Upper lobe of left lung (tissue), 4 donors: ENCODE results near the gene TRNP1.

ENCODE experiments used
- CTCF ChIP-seq, 6 experiments: fragments of 450-650 bp in 4 of 6; fragments of 200-600 bp in 2 of 6; sonication (generic) in 2 of 6; IDR thresholded peaks; one replicate each; pipeline ENCODE4 v1.5.1; 2016 to 2019; ENCODE audit warnings: antibody characterized with exemption in 6 of 6
- EP300 ChIP-seq, 4 donors: sonication (generic); formaldehyde crosslinking; IDR thresholded peaks; one replicate each; pipeline ENCODE4 v1.5.1; 2017; ENCODE audit warnings: antibody characterized with exemption in 4 of 4, control low read depth in 2 of 4
- POLR2A ChIP-seq, 4 donors: fragments of 450-650 bp; IDR thresholded peaks; one replicate each; pipeline ENCODE4 v1.5.1; 2016 to 2017; ENCODE audit warnings: antibody characterized with exemption in 4 of 4, mild to moderate bottlenecking in 2 of 4
- POLR2AphosphoS5 ChIP-seq, 2 donors: sonication (generic); formaldehyde crosslinking; IDR thresholded peaks; one replicate each; pipeline ENCODE4 v1.5.1; 2017; ENCODE audit warnings: antibody characterized with exemption in 2 of 2

DNA sequence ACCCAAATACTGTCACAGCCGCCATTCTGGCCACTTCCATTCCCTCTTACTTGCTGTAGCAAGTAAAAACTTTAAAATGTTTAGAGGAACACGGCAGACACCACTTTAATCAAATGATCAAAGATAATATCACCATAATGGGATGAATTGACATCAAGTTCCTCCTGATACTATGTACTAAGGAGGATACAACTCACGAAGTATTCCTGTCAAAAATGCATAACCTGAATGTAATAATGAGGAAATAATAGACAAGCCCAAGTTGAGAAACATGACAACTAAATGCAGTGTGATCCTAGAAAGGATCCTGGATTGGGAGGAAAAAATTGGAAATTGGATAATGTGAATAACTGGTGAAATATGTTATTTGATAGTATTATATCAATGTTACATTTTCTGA lies 37.2 kb upstream of the TRNP1 start:
- TF ChIP-seq CTCF (IDR thresholded peaks at IDR 0.05) (no peak), POLR2A (IDR thresholded peaks at IDR 0.05) (no peak), POLR2AphosphoS5 (IDR thresholded peaks at IDR 0.05) (no peak), EP300 (IDR thresholded peaks at IDR 0.05) (no peak)
